CD4-positive, alpha-beta T cell treated with Interleukin-12 subunit alpha and Interleukin-12 subunit beta, for 1 hour (primary cell): Measurements from ENCODE around the gene QTRT2.

ENCODE experiments used
- DNase-seq: peaks from one replicate; pipeline ENCODE4 v3.0.0-alpha.2; 2020

QTRT2 gene

DNA sequence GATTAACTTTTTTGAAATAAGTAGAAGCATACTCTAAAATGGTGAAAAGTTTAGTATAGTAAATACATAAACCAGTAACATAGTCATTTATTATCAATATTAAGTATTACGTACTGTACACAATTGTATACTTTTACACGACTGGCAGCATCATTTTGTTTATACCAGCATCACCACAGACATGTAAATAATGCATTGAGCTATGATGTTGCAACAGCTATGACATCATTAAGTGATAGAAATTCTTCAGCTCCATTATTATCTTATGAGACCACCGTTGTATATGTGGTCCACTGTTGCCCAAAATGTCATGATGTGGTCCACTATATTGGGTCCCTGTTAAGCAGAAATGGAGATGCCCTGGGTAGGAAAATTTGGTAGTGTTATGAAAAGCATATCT, 71.0 kb downstream of the QTRT2 start:
- DNase-seq, result no peak

DNA sequence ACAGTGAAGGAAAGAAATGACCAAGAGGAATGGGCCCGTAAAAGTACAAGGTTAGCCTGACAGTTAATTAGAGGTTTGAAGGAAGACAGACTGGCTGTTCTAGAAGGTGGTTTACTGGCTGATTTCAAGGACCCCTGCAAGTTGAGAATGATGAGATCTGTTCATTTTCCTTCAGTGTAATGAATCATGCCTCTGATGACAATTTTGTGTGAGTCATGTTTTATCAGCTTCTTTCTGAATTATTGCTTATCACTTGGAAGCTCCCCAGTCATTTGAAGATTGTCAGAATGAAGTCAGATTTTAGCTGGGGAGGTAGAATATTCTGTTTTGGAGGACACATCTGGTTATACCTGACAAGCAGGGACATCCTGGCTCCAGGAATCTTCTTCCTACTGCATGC, 71.7 kb downstream of the QTRT2 start:
- DNase-seq, result no peak

DNA sequence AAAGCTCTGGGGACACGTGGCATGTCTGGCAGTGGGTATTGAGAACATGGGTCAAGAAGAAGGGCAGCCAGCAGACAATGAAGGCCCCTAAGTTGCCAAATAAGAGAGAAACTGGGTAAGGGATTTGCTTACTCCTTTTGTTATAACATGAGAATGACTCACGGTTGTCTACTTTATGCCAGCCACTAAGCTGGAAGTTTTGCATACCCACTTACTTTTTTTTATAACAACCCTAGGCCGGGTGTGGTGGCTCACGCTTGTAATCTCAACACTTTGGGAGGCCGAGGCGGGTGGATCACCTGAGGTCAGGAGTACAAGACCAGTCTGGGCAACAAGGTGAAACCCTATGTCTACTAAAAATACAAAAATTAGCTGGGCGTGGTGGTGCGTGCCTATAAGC, 72.3 kb downstream of the QTRT2 start:
- no peak for DNase-seq

DNA sequence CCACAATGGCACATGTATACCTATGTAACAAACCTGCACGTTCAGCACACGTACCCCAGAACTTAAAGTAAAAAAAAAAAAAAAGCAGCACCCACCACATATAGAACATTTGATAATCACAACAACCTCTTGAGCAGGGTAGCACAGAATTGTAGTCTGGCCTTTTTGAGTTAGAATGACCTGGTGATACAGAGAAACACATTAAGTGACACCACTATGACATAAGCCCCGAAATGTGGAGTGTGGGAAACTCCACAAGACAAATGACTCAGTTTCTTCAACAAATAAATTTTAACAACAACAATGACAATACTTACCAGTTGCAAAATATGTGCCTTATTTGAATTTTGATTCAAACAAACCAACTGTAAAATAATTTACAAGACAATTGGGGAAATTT, 76.0 kb downstream of the QTRT2 start:
- DNase-seq, result no peak

DNA sequence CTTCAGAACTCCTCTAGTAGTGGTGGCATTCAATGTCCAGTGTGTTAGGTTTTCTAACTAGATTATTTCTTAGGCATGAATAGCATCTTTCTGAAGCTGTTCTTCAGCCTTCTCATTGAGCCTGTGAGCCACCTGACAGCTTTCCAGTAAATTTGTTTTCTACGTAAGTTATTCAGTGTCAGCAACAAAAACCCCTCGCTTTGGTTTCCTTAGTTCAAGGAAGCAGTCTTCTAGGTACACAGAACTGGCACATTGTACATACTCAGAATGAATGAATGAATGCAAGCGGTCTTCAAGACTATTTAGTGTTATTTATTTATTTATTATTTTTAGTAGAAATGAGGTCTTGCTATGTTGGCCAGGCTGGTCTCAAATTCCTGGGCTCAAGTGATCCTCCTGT, 77.4 kb downstream of the QTRT2 start:
- DNase-seq, result no peak
